ENCODE results near the gene IL11RA. TPM values are rescaled to one million over a fixed set of nuclear protein-coding genes. Genes with fewer than 3 reads are reported as not detected.

The IL11RA gene
- total and polyA plus RNA-seq, 9 of the 15 experiments (the other 6 are each of a cell fraction or from before 2014, with no cell fraction given), result 0.11 to 5.8 (median 2.8) TPM

- no peak for TF ChIP-seq TAF15 (IDR thresholded peaks at IDR 0.05; ENCODE audit: low read depth, low read length)
- no peak for TF ChIP-seq PHF21A (IDR thresholded peaks at IDR 0.05; ENCODE audit: borderline replicate concordance, low read depth)
- no peak for TF ChIP-seq ZNF76 (CRISPR knock-in tag; IDR thresholded peaks at IDR 0.05; ENCODE audit: borderline replicate concordance)
- no peak for TF ChIP-seq MXD1 (CRISPR knock-in tag; IDR thresholded peaks at IDR 0.05; ENCODE audit: borderline replicate concordance, poor library complexity, severe bottlenecking)
- TF ChIP-seq GATAD2B (IDR thresholded peaks at IDR 0.05; ENCODE audit: borderline replicate concordance), result no peak
- no peak; the same call in 1 of the 2 replicates for TF ChIP-seq SMARCA5 (IDR thresholded peaks at IDR 0.05)
- no peak for TF ChIP-seq SNRNP70 (optimal IDR thresholded peaks at IDR 0.05; ENCODE audit: low read depth, low read length)
- TF ChIP-seq, protein P1, sequence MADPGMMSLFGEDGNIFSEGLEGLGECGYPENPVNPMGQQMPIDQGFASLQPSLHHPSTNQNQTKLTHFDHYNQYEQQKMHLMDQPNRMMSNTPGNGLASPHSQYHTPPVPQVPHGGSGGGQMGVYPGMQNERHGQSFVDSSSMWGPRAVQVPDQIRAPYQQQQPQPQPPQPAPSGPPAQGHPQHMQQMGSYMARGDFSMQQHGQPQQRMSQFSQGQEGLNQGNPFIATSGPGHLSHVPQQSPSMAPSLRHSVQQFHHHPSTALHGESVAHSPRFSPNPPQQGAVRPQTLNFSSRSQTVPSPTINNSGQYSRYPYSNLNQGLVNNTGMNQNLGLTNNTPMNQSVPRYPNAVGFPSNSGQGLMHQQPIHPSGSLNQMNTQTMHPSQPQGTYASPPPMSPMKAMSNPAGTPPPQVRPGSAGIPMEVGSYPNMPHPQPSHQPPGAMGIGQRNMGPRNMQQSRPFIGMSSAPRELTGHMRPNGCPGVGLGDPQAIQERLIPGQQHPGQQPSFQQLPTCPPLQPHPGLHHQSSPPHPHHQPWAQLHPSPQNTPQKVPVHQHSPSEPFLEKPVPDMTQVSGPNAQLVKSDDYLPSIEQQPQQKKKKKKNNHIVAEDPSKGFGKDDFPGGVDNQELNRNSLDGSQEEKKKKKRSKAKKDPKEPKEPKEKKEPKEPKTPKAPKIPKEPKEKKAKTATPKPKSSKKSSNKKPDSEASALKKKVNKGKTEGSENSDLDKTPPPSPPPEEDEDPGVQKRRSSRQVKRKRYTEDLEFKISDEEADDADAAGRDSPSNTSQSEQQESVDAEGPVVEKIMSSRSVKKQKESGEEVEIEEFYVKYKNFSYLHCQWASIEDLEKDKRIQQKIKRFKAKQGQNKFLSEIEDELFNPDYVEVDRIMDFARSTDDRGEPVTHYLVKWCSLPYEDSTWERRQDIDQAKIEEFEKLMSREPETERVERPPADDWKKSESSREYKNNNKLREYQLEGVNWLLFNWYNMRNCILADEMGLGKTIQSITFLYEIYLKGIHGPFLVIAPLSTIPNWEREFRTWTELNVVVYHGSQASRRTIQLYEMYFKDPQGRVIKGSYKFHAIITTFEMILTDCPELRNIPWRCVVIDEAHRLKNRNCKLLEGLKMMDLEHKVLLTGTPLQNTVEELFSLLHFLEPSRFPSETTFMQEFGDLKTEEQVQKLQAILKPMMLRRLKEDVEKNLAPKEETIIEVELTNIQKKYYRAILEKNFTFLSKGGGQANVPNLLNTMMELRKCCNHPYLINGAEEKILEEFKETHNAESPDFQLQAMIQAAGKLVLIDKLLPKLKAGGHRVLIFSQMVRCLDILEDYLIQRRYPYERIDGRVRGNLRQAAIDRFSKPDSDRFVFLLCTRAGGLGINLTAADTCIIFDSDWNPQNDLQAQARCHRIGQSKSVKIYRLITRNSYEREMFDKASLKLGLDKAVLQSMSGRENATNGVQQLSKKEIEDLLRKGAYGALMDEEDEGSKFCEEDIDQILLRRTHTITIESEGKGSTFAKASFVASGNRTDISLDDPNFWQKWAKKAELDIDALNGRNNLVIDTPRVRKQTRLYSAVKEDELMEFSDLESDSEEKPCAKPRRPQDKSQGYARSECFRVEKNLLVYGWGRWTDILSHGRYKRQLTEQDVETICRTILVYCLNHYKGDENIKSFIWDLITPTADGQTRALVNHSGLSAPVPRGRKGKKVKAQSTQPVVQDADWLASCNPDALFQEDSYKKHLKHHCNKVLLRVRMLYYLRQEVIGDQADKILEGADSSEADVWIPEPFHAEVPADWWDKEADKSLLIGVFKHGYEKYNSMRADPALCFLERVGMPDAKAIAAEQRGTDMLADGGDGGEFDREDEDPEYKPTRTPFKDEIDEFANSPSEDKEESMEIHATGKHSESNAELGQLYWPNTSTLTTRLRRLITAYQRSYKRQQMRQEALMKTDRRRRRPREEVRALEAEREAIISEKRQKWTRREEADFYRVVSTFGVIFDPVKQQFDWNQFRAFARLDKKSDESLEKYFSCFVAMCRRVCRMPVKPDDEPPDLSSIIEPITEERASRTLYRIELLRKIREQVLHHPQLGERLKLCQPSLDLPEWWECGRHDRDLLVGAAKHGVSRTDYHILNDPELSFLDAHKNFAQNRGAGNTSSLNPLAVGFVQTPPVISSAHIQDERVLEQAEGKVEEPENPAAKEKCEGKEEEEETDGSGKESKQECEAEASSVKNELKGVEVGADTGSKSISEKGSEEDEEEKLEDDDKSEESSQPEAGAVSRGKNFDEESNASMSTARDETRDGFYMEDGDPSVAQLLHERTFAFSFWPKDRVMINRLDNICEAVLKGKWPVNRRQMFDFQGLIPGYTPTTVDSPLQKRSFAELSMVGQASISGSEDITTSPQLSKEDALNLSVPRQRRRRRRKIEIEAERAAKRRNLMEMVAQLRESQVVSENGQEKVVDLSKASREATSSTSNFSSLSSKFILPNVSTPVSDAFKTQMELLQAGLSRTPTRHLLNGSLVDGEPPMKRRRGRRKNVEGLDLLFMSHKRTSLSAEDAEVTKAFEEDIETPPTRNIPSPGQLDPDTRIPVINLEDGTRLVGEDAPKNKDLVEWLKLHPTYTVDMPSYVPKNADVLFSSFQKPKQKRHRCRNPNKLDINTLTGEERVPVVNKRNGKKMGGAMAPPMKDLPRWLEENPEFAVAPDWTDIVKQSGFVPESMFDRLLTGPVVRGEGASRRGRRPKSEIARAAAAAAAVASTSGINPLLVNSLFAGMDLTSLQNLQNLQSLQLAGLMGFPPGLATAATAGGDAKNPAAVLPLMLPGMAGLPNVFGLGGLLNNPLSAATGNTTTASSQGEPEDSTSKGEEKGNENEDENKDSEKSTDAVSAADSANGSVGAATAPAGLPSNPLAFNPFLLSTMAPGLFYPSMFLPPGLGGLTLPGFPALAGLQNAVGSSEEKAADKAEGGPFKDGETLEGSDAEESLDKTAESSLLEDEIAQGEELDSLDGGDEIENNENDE (IDR thresholded peaks at IDR 0.05; ENCODE audit: low read depth, low read length), result no peak
- TF ChIP-seq, protein P2, sequence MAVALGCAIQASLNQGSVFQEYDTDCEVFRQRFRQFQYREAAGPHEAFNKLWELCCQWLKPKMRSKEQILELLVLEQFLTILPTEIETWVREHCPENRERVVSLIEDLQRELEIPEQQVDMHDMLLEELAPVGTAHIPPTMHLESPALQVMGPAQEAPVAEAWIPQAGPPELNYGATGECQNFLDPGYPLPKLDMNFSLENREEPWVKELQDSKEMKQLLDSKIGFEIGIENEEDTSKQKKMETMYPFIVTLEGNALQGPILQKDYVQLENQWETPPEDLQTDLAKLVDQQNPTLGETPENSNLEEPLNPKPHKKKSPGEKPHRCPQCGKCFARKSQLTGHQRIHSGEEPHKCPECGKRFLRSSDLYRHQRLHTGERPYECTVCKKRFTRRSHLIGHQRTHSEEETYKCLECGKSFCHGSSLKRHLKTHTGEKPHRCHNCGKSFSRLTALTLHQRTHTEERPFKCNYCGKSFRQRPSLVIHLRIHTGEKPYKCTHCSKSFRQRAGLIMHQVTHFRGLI (CRISPR knock-in tag; IDR thresholded peaks at IDR 0.05), result no peak
- peak; percentile 60 for TF ChIP-seq HMGN3 (IDR thresholded peaks at IDR 0.05; ENCODE audit: borderline replicate concordance, extremely low read depth, insufficient read length, low read depth, low read length)
- peak; percentile 37 for TF ChIP-seq TBP (optimal IDR thresholded peaks at IDR 0.05; ENCODE audit: low read depth, low read length)
- TF ChIP-seq IRF1 (CRISPR knock-in tag; IDR thresholded peaks at IDR 0.05; ENCODE audit: borderline replicate concordance), result no peak
Observed at GRCh38 chr9:34646211-34647083, 5.5 kb upstream of the IL11RA start, which contains the start of gene GALT (continued).
